ENCODE data around the gene RAD18.

- TF ChIP-seq CTCF (IDR thresholded peaks at IDR 0.05; ENCODE audit: insufficient read depth, low read length, poor library complexity, severe bottlenecking): no peak
- TF ChIP-seq EZH2phosphoT487 (conservative IDR thresholded peaks at IDR 0.05; ENCODE audit: low read length): no peak
Measured at GRCh38 chr3:8845641-8846040, 117.6 kb downstream of the RAD18 start.

All from SU-DHL-6 (cell line).